ENCODE results near the gene GPATCH1.

GRCh38 chr19:33143897-33144405, 63.0 kb downstream of the GPATCH1 start:
- TF ChIP-seq CTCF (IDR thresholded peaks at IDR 0.05) (peak; percentile 78 to 95 (median 90)), POLR2AphosphoS5 (IDR thresholded peaks at IDR 0.05; ENCODE audit: insufficient read depth in 1 of 2, low read depth in 1 of 2) (no peak)
